Neuronal stem cell (in vitro differentiated cells): ENCODE measurements around the gene PLCL1.

Experiments used
- DNase-seq: peaks from one replicate; pipeline ENCODE4 v3.0.0-alpha.2; 2013; ENCODE audit warnings: low spot score
- H2AFZ ChIP-seq: one replicate; pipeline ENCODE4 v1.6.1; 2013; ENCODE audit warnings: mild to moderate bottlenecking, low read length, inconsistent platforms
- H2AK5ac ChIP-seq: 2 replicates; pipeline ENCODE4 v1.6.1; 2013; ENCODE audit warnings: low read depth, mild to moderate bottlenecking, inconsistent platforms, low read length, moderate library complexity, mixed read lengths
- H2BK120ac ChIP-seq: 2 replicates; pipeline ENCODE4 v1.6.1; 2013; ENCODE audit warnings: low read depth, mild to moderate bottlenecking, inconsistent platforms, low read length, moderate library complexity, mixed read lengths
- H2BK12ac ChIP-seq: one replicate; pipeline ENCODE4 v1.6.1; 2013; ENCODE audit warnings: low read length, inconsistent platforms
- H2BK15ac ChIP-seq: 2 replicates; pipeline ENCODE4 v1.6.1; 2013; ENCODE audit warnings: mild to moderate bottlenecking, low read length, inconsistent platforms, mixed read lengths
- H2BK5ac ChIP-seq: one replicate; pipeline ENCODE4 v1.6.1; 2013; ENCODE audit warnings: inconsistent platforms, mild to moderate bottlenecking, low read length, moderate library complexity
- H3K14ac ChIP-seq: one replicate; pipeline ENCODE4 v1.6.1; 2013; ENCODE audit warnings: low read length, inconsistent platforms
- H3K18ac ChIP-seq: 2 replicates; pipeline ENCODE4 v1.6.1; 2013; ENCODE audit warnings: low read length, inconsistent platforms
- H3K23ac ChIP-seq: 2 replicates; pipeline ENCODE4 v1.6.1; 2013; ENCODE audit warnings: low read depth, mild to moderate bottlenecking, mixed read lengths, low read length, inconsistent platforms; ENCODE audit not compliant: poor library complexity
- H3K27ac ChIP-seq: replicated peaks from 3 replicates; pipeline ENCODE4 v1.5.1; 2013; ENCODE audit warnings: low read length, inconsistent platforms
- H3K27me3 ChIP-seq, 3 experiments: 2 replicates each; pipeline ENCODE4 v1.6.1; 2013; ENCODE audit warnings: low read length in 3 of 3, mild to moderate bottlenecking in 2 of 3, inconsistent platforms in 1 of 3, low read depth in 1 of 3, mixed read lengths in 1 of 3, moderate library complexity in 1 of 3; ENCODE audit not compliant: control insufficient read depth in 3 of 3, insufficient read depth in 3 of 3
- H3K36me3 ChIP-seq, 2 donors: replicated peaks in 1 of 2; 2 replicates each; pipeline ENCODE4 v1.6.1; 2013; ENCODE audit warnings: low read length in 2 of 2; ENCODE audit not compliant: control insufficient read depth in 2 of 2, insufficient read depth in 2 of 2
- H3K4ac ChIP-seq: 2 replicates; pipeline ENCODE4 v1.6.1; 2013; ENCODE audit warnings: inconsistent platforms, mild to moderate bottlenecking, low read length, moderate library complexity
- H3K4me1 ChIP-seq, 2 donors: 1 replicate in 1 of 2; 2 replicates in 1 of 2; pipeline ENCODE4 v1.6.1; 2013; ENCODE audit warnings: low read length in 2 of 2, low read depth in 1 of 2; ENCODE audit not compliant: control insufficient read depth in 2 of 2, insufficient read depth in 1 of 2
- H3K4me2 ChIP-seq: one replicate; pipeline ENCODE4 v1.6.1; 2013; ENCODE audit warnings: mild to moderate bottlenecking, low read length, inconsistent platforms; ENCODE audit not compliant: insufficient read depth, poor library complexity, severe bottlenecking
- H3K4me3 ChIP-seq, 2 donors: 2 replicates each; pipeline ENCODE4 v1.5.1; 2013; ENCODE audit warnings: low read length in 2 of 2, mild to moderate bottlenecking in 2 of 2, inconsistent platforms in 1 of 2, moderate library complexity in 1 of 2
- H3K79me1 ChIP-seq: one replicate; pipeline ENCODE4 v1.6.1; 2013; ENCODE audit warnings: low read depth, mild to moderate bottlenecking, inconsistent platforms, low read length, moderate library complexity
- H3K9ac ChIP-seq: one replicate; pipeline ENCODE4 v1.6.1; 2013; ENCODE audit warnings: mild to moderate bottlenecking, low read depth, low read length, inconsistent platforms; ENCODE audit not compliant: poor library complexity
- H3K9me3 ChIP-seq, 2 donors: replicated peaks in 1 of 2; 2 replicates each; pipeline versions ENCODE3 to v1.6.1; 2013; ENCODE audit warnings: low read length in 2 of 2, mild to moderate bottlenecking in 2 of 2, inconsistent platforms in 1 of 2, low read depth in 1 of 2, mixed read lengths in 1 of 2, moderate library complexity in 1 of 2; ENCODE audit not compliant: control insufficient read depth in 2 of 2, insufficient read depth in 1 of 2
- H4K8ac ChIP-seq: one replicate; pipeline ENCODE4 v1.6.1; 2013; ENCODE audit warnings: low read depth, mild to moderate bottlenecking, inconsistent platforms, low read length, moderate library complexity
- H4K91ac ChIP-seq: one replicate; pipeline ENCODE4 v1.6.1; 2013; ENCODE audit warnings: low read length, low read depth, mild to moderate bottlenecking, inconsistent platforms; ENCODE audit not compliant: poor library complexity
- WGBS, 2 donors: extraction: QIAGEN DNeasy Blood & Tissue Kit; methylation state at CpG; one replicate each; pipeline ENCODE4 v1.1.7; 2013; ENCODE audit warnings: missing lambda C conversion rate in 2 of 2, mixed read lengths in 1 of 2; ENCODE audit not compliant: insufficient read length in 2 of 2, insufficient replicate concordance in 1 of 2; ENCODE audit errors: extremely low coverage in 2 of 2; 5-methylcytosine and 5-hydroxymethylcytosine counted together

PLCL1 gene

GRCh38 chr2:198113316-198113715 lies 308.9 kb downstream of the PLCL1 start:
- Histone ChIP-seq H3K23ac (no peak overlapping the region), H3K4me1 (no peaks in the 10 kb centered on the region), H2BK120ac (no peak overlapping the region), H3K4me3 (no peak overlapping the region), H3K14ac (no peak overlapping the region), H3K27ac (no peak overlapping the region), H3K9me3 (no peaks in the 10 kb centered on the region), H2BK12ac (no peak overlapping the region), H3K4ac (no peak overlapping the region), H3K27me3 (no peaks in the 10 kb centered on the region), H3K9ac (no peak overlapping the region), H2AK5ac (no peak overlapping the region), H2BK5ac (no peak overlapping the region), H3K4me2 (no peak overlapping the region), H3K79me1 (no peaks in the 10 kb centered on the region), H2BK15ac (no peak overlapping the region), H4K91ac (no peak overlapping the region), H3K18ac (no peak overlapping the region), H2AFZ (no peak overlapping the region), H4K8ac (no peak overlapping the region), H3K36me3 (no peaks in the 10 kb centered on the region)
- DNase-seq = no peak
- WGBS, 2 donors = no CpG with 5 or more reads among the region's 2 CpGs

GRCh38 chr2:198114064-198114463 lies 309.7 kb downstream of the PLCL1 start:
- no peak overlapping the region for H2BK5ac ChIP-seq
- H3K4ac ChIP-seq = no peak overlapping the region
- no peak overlapping the region for H3K14ac ChIP-seq
- no peak overlapping the region for H3K23ac ChIP-seq
- no peak overlapping the region for H2BK120ac ChIP-seq
- H3K4me1 ChIP-seq = no peaks in the 10 kb centered on the region
- H2BK12ac ChIP-seq = no peak overlapping the region
- no peak overlapping the region for H3K9ac ChIP-seq
- H3K79me1 ChIP-seq = no peaks in the 10 kb centered on the region
- no peak overlapping the region for H2AK5ac ChIP-seq
- H3K18ac ChIP-seq = no peak overlapping the region
- no peak overlapping the region for H3K4me2 ChIP-seq
- H3K27ac ChIP-seq = no peak overlapping the region
- H4K91ac ChIP-seq = no peak overlapping the region
- H3K9me3 ChIP-seq = no peaks in the 10 kb centered on the region
- H3K27me3 ChIP-seq = no peaks in the 10 kb centered on the region
- no peak overlapping the region for H2AFZ ChIP-seq
- no peak overlapping the region for H3K4me3 ChIP-seq
- no peak overlapping the region for H2BK15ac ChIP-seq
- no peak for DNase-seq
- H4K8ac ChIP-seq = no peak overlapping the region
- no peaks in the 10 kb centered on the region for H3K36me3 ChIP-seq
- WGBS, 2 donors = no CpG with 5 or more reads among the region's 1 CpG

GRCh38 chr2:198115201-198115600 lies 310.8 kb downstream of the PLCL1 start:
- Histone ChIP-seq H2BK12ac (no peak overlapping the region), H3K27ac (no peak overlapping the region), H3K9me3 (no peaks in the 10 kb centered on the region), H3K27me3 (no peaks in the 10 kb centered on the region), H2BK120ac (no peak overlapping the region), H3K4me2 (no peak overlapping the region), H3K4me3 (no peak overlapping the region), H3K9ac (no peak overlapping the region), H4K8ac (no peak overlapping the region), H3K18ac (no peak overlapping the region), H3K4me1 (no peaks in the 10 kb centered on the region), H2BK5ac (no peak overlapping the region), H3K14ac (no peak overlapping the region), H3K4ac (no peak overlapping the region), H3K23ac (no peak overlapping the region), H4K91ac (no peak overlapping the region), H2BK15ac (no peak overlapping the region), H3K36me3 (no peaks in the 10 kb centered on the region), H3K79me1 (no peaks in the 10 kb centered on the region), H2AK5ac (no peak overlapping the region), H2AFZ (no peak overlapping the region)
- DNase-seq = no peak

GRCh38 chr2:198116756-198117155 lies 312.4 kb downstream of the PLCL1 start:
- WGBS, 2 donors = no CpG with 5 or more reads among the region's 1 CpG
- H3K9ac ChIP-seq = no peak overlapping the region

More at GRCh38 chr2:198116756-198117155, 312.4 kb downstream of the PLCL1 start:
- no peak overlapping the region for H3K4me2 ChIP-seq
- H2AK5ac ChIP-seq = no peak overlapping the region
- no peak overlapping the region for H3K27ac ChIP-seq
- no peak overlapping the region for H2BK5ac ChIP-seq
- H3K4ac ChIP-seq = no peak overlapping the region
- no peak for DNase-seq
- H3K18ac ChIP-seq = no peak overlapping the region
- H2AFZ ChIP-seq = no peak overlapping the region
- H3K79me1 ChIP-seq = no peaks in the 10 kb centered on the region
- no peaks in the 10 kb centered on the region for H3K27me3 ChIP-seq
- no peak overlapping the region for H3K14ac ChIP-seq
- H3K4me3 ChIP-seq = no peak overlapping the region
- no peaks in the 10 kb centered on the region for H3K4me1 ChIP-seq
- H2BK120ac ChIP-seq = no peak overlapping the region
- H3K9me3 ChIP-seq = no peaks in the 10 kb centered on the region
- H3K23ac ChIP-seq = no peak overlapping the region
- H2BK12ac ChIP-seq = no peak overlapping the region
- H4K8ac ChIP-seq = no peak overlapping the region
- no peaks in the 10 kb centered on the region for H3K36me3 ChIP-seq
- H2BK15ac ChIP-seq = no peak overlapping the region
- H4K91ac ChIP-seq = no peak overlapping the region
